LNCaP clone FGC (cell line): ENCODE measurements around the gene DTYMK.

Source experiments
- DNase-seq: peaks from one replicate; pipeline ENCODE4 v3.0.0-alpha.2; 2011; ENCODE audit warnings: low read depth
- H3K4me3 ChIP-seq: 2 replicates; pipeline ENCODE4 v1.5.1; 2011; ENCODE audit warnings: mild to moderate bottlenecking, low read depth, low read length, control low read depth
- TF ChIP-seq, protein P1 (sequence below): IDR thresholded peaks from 2 replicates; pipeline ENCODE4 v1.5.1; 2012; ENCODE audit warnings: mild to moderate bottlenecking; ENCODE audit not compliant: control insufficient read depth, insufficient read depth; ENCODE audit errors: extremely low read depth

Gene DTYMK

DNA sequence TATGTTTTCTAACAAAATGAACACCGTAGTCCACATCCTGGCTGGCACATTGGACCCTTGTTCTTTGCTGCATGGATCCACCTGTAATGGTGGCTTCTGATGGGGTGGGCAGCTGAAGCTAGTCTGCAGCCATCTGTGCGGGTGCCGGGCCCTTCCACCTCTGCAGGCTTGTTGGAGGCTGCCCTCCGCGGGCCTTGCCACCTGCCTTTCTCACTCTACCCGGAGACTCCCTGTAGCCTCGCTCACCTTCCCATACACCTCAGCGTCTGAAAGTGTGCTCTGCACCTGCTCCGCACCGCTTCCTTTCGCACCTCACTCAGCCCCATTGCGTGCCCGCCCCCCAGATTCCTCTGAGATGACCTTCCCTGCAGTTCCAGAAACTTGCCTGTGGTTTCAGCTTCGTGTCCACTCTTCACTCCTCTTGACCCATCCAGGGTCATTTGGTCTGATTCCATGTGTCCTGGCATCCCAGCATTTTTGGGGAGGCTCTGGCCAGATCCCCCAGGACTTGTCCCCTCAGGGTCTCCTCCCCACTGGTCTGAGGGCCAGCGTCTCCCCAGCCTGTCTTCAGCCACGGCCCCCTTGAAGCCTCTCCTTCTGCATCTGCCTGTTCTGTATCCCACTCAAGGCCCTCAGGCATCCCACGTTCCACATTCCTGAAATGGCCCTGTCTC is 31.0 kb downstream of the DTYMK start:
- TF ChIP-seq, protein P1, sequence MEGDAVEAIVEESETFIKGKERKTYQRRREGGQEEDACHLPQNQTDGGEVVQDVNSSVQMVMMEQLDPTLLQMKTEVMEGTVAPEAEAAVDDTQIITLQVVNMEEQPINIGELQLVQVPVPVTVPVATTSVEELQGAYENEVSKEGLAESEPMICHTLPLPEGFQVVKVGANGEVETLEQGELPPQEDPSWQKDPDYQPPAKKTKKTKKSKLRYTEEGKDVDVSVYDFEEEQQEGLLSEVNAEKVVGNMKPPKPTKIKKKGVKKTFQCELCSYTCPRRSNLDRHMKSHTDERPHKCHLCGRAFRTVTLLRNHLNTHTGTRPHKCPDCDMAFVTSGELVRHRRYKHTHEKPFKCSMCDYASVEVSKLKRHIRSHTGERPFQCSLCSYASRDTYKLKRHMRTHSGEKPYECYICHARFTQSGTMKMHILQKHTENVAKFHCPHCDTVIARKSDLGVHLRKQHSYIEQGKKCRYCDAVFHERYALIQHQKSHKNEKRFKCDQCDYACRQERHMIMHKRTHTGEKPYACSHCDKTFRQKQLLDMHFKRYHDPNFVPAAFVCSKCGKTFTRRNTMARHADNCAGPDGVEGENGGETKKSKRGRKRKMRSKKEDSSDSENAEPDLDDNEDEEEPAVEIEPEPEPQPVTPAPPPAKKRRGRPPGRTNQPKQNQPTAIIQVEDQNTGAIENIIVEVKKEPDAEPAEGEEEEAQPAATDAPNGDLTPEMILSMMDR = no peak
- no peak overlapping the region for H3K4me3 ChIP-seq
- no peak for DNase-seq

DNA sequence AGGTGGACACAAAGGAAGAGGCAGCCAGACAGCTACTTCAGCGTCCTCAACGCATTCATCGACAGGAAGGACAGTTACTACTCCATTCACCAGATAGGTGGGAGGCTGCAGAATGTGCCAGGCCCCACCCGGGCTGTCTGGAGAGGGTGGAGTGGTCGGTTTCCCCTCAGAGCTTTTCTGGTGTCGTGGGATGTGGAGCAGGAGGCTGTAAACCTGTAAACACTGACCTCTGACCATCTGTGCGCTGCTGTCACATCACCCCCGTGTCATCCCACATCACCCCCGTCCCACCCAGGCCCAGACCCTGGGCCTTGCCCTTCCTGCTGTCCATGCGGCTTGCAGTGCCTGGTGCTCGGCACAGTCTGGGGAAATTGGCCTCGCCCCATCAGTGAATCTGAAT is 32.1 kb downstream of the DTYMK start:
- TF ChIP-seq, protein P1 = no peak
- DNase-seq = no peak
- H3K4me3 ChIP-seq = no peak overlapping the region

DNA sequence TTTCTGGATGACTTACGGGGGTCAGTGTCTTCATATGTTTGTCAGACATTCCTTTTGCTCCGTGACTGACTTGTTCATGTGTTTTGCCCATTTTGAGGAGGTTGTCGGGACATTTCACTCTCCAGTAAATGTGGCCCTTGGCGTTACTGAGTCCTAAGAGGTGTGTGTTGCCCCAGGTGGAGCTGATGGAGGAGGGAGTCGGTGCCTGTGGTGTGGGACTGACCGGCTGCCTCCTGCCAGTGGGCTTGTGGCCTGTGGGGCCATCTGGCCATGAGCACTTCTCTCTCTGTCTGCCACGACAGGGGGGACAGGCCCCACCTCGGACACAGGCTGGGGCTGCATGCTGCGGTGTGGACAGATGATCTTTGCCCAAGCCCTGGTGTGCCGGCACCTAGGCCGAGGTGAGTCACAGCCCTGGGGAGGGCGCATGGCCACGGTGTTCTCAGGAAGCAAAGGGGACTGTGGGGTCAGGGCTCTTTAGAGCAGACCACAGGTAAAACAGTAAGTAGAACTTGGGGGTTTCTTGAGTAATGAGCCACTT is 33.3 kb downstream of the DTYMK start:
- DNase-seq = no peak
- H3K4me3 ChIP-seq = no peak overlapping the region
- TF ChIP-seq, protein P1 = no peak

DNA sequence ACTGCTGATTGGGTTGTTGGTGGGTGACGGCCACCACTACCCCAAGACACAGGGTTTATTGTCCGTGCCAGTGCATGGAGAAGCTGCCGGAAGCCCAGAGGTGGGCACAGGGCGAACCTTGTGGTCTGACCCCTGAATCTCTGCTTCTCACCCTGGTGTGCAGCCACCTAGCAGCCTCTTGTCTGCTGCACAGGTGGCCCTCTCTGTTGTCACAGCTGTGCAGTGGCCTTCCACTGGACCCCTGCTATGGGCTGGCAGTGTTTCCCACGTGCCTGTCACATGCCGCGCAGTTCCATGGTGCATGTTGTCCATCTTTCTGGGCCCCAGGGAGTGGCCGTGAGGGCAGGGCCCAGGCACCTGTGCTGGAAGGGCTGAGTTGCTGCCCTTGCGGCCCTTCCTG is 33.9 kb downstream of the DTYMK start:
- no peak for DNase-seq
- TF ChIP-seq, protein P1 = no peak

DNA sequence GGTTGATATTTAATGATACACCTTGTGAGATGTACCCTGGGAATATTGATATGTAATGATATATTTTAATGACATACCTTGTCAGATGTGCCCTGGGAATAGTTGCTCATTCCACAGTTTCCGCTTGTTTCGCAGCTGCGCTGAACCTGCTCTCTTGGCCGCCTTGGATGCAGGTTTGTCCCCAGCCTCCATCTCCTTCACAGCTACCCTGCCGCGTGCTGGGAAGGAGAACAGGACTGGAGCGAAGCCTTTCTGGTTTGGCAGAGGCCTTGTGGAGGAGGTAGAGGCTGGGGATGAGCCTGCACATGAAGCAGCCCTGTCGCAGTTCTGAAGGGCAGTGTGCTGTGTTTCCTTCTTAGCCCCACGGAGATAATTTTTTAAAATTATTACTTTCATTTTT is 34.5 kb downstream of the DTYMK start:
- TF ChIP-seq, protein P1 = no peak
- DNase-seq = no peak
- H3K4me3 ChIP-seq = no peak overlapping the region

More for the DNA sequence above, 33.9 kb downstream of the DTYMK start:
- no peak overlapping the region for H3K4me3 ChIP-seq

DNA sequence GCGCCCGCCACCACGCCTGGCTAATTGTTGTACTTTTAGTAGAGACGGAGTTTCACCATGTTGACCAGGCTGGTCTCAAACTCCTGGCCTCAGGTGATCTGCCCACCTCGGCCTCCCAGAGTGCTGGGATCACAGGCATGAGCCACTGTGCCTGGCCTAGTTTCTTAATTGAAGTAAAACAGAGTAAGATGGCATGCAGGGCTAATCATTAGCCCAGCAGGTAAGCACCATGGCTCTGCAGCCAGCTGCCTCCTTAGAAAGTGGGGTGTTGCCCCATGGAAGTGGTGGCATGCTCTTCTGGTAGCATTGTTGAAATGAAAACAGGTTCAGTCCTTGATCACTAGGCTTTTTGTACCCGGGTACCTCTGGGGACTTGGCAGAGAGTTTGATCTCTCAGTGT is 36.7 kb downstream of the DTYMK start:
- DNase-seq = no peak
- TF ChIP-seq, protein P1 = no peak
- no peak overlapping the region for H3K4me3 ChIP-seq

DNA sequence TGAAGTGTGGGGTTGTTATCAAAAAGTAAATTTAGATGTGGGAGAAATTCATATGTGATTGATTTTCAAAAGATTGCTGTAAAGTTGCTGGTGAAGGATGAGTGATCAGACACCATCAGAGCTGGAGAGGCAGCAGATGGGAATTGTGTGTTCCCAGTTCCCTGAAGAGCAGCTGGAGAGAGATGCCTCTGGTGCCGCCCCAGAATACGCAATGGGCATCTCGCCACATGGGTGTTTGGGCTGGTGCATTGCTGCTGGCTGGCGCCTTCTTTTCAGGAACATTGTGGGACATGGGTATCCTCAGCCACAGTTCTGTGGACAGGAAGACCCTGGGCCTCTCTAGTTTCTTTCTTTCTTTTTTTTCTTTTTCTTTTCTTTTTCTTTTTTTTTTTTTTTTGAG is 37.2 kb downstream of the DTYMK start:
- no peak overlapping the region for H3K4me3 ChIP-seq
- TF ChIP-seq, protein P1 = no peak
- no peak for DNase-seq
